ENCODE measurements around the gene GRB10.

GRB10 gene

DNA sequence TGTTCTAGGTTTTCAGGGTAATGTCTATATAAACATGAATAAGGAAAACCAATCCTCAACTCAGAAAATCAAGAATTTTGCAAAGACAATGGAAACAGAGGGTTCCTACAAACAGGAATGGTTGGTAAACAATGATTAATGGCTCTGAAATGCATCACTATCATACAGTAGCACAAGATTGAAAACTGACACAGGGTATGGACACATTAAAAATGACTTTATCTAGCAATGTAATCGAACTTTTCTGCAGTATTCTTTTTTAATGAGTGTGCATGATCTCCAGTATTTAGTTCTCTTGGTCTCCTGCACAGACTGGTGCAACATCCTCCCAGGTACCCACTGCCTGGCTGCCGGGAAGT lies 15.9 kb downstream of the GRB10 start:
- H3K4me3 ChIP-seq (ENCODE audit: low read depth, low read length), result no peak overlapping the region
- TF ChIP-seq, protein P1, sequence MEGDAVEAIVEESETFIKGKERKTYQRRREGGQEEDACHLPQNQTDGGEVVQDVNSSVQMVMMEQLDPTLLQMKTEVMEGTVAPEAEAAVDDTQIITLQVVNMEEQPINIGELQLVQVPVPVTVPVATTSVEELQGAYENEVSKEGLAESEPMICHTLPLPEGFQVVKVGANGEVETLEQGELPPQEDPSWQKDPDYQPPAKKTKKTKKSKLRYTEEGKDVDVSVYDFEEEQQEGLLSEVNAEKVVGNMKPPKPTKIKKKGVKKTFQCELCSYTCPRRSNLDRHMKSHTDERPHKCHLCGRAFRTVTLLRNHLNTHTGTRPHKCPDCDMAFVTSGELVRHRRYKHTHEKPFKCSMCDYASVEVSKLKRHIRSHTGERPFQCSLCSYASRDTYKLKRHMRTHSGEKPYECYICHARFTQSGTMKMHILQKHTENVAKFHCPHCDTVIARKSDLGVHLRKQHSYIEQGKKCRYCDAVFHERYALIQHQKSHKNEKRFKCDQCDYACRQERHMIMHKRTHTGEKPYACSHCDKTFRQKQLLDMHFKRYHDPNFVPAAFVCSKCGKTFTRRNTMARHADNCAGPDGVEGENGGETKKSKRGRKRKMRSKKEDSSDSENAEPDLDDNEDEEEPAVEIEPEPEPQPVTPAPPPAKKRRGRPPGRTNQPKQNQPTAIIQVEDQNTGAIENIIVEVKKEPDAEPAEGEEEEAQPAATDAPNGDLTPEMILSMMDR (IDR thresholded peaks at IDR 0.05; ENCODE audit: low read depth, low read length), result no peak

- H3K4me3 ChIP-seq (ENCODE audit: low read depth, low read length), result no peak overlapping the region
- TF ChIP-seq, protein P1 (IDR thresholded peaks at IDR 0.05; ENCODE audit: low read depth, low read length), result no peak
These were observed 16.4 kb downstream of the GRB10 start for GRCh38 chr7:50766106-50766848.

GRCh38 chr7:50762337-50762736 lies 20.4 kb downstream of the GRB10 start:
- H3K4me3 ChIP-seq (ENCODE audit: low read depth, low read length), result no peak overlapping the region
- TF ChIP-seq, protein P1 (IDR thresholded peaks at IDR 0.05; ENCODE audit: low read depth, low read length), result no peak

DNA sequence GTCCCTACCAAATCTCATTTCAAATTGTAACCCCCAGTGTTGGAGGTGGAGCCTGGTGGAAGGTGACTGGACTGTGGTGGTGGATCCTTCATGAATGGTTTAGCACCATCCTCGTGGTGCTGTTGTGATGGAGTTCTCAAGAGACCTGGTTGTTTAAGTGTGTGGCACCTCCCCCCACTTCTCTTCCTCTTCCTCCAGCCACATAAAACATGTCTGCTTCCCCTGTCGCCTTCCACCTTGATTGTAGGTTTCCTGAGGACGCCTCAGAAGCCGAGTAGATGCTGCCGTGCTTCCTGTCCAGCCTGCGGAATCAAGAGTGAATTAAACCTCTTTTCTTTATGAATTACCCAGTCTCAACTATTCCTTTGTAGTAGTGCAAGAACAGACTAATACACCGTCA lies 21.0 kb downstream of the GRB10 start:
- H3K4me3 ChIP-seq (ENCODE audit: low read depth, low read length), result no peak overlapping the region
- TF ChIP-seq, protein P1 (IDR thresholded peaks at IDR 0.05; ENCODE audit: low read depth, low read length), result no peak

DNA sequence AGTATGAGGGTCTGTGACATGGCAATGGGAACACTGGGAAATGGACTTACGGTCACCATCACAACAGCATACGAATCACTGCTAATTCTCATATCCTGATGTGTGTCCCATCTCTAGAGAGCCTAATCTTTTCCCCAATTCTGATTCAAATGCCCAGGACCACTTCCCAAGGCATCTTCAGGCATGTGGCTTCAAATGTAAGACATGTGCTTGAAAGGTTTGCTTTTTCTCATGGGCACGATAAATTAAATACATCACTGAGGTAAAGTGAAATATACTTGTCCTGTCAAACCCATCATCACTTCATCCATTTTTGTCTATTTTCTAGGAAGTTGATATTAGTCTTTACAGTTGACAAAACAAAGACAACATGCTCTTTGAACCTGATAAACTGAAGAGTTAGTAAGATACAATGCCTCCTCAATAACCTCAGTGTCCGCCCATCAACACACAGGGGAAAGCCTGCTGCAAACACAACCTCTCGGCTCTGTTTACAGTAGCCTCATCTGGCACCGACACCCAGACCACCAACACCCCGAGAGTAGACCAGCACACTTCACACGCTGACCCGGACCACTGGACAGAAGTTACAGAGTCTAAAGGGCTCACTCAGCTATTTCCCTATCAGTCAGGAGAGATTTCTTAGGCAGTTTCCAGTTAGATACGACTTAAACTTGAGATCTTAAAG lies 24.8 kb downstream of the GRB10 start:
- no peak overlapping the region for H3K4me3 ChIP-seq (ENCODE audit: low read depth, low read length)
- TF ChIP-seq, protein P1 (IDR thresholded peaks at IDR 0.05; ENCODE audit: low read depth, low read length), result no peak

DNA sequence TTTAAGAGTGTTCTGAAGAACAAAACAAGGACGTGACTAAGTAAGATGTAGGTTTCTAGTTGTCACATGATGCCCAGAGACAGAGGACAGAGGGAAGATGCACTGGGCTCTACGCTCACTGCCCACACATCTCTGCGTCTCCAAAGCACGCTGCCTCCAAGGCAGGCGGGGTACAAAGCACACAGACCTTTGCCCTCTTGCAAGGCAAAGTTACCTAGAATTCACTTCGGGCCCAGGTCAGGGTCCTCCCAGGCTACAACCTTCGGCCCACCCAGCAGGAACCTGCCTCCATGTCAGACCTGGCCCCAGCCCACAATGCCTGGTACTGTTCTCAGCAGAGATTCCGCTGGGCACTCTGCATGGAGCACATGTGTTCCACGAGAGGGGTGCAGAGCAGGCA lies 26.5 kb downstream of the GRB10 start:
- H3K4me3 ChIP-seq (ENCODE audit: low read depth, low read length), result no peak overlapping the region
- TF ChIP-seq, protein P1 (IDR thresholded peaks at IDR 0.05; ENCODE audit: low read depth, low read length), result no peak

DNA sequence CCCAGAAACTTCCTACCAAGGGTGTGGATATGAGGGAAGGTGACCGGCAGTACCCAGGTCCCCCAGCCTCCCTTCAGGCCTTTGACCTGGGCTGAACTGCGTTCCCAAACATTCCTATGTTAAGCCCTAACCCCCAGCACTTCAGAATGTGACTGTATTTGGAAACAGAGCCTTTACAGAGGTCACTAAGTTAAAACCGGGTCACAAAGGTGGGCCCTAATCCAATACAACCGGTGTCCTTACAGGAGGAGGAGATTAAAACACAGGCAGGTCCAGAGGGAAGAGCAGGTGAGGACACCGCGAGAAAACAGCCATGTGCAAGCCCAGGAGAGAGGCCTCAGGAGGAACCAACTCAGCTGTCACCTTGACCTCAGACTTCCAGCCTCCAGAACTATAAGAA lies 28.0 kb downstream of the GRB10 start:
- H3K4me3 ChIP-seq (ENCODE audit: low read depth, low read length), result no peak overlapping the region
- TF ChIP-seq, protein P1 (IDR thresholded peaks at IDR 0.05; ENCODE audit: low read depth, low read length), result no peak

Data from WI38 (cell line).